GM19025 (cell line): ENCODE results near the gene C16orf92.
A peak's percentile ranks its signal among the peaks of the same experiment; 100 is the strongest.

ENCODE experiments used
- ATAC-seq: cut with Tn5 transposase; IDR thresholded peaks from one replicate; pipeline ENCODE4 v1.9.1; 2021; ENCODE audit warnings: mild to moderate bottlenecking, low read depth, moderate library complexity; ENCODE audit not compliant: unreplicated experiment

C16orf92 gene

DNA sequence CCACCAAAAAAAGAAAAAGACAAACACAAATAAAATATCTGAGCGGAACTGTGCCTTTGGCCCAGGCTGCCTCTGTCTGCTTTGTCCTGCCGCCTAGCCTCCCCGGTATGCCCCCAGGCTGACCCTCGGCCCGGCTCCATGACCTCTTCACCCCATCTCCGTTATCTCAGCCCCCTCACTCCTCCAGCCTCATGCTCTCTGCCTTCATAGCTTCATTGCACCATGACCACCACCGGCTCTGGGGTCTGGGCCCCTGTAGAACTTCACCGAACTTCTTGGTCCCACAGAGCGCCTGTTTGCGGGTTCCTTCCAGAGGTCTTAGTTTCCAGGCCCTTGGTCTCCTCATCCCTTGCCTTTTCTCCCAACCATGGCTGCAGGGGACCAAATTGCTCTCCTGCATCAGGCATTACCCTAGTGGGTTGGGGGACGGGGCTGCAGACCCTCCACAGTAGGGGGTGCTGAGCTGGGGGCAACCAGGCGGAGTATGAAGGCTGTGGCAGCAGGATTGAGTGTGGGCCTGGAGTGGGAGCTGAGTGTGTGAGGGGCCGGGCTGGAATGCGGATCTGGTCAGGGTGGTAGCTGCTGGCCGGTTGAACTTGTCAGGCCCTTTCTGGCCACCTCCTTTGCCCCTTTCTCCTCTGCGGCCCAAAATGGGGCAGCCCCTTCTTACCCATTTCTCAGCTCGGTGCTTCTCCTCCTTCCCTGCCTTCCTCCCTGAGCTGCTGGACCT lies 34.5 kb upstream of the C16orf92 start:
- no peak for ATAC-seq

- no peak for ATAC-seq
Measured at GRCh38 chr16:29989111-29989858, 33.7 kb upstream of the C16orf92 start.

GRCh38 chr16:29990034-29990433 lies 33.0 kb upstream of the C16orf92 start:
- ATAC-seq = no peak

- ATAC-seq = no peak
Measured at GRCh38 chr16:29990883-29991570, 32.0 kb upstream of the C16orf92 start.

DNA sequence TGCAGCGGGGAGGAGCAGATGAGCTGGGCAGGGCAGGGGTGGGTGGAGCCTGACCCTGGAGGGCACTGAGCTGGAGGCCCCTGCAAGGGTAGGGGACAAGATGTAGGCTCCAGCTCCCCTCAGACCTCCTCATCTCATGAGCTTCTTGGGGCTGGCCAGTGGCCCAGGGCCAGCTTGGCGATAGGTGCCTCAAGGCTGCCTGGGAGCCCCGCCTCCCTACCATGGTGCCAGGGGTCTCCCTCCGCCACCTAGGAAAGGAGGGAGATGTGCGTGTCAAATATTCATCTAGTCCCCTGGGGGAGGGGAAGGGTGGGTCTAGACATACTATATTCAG lies 31.5 kb upstream of the C16orf92 start:
- ATAC-seq = no peak

DNA sequence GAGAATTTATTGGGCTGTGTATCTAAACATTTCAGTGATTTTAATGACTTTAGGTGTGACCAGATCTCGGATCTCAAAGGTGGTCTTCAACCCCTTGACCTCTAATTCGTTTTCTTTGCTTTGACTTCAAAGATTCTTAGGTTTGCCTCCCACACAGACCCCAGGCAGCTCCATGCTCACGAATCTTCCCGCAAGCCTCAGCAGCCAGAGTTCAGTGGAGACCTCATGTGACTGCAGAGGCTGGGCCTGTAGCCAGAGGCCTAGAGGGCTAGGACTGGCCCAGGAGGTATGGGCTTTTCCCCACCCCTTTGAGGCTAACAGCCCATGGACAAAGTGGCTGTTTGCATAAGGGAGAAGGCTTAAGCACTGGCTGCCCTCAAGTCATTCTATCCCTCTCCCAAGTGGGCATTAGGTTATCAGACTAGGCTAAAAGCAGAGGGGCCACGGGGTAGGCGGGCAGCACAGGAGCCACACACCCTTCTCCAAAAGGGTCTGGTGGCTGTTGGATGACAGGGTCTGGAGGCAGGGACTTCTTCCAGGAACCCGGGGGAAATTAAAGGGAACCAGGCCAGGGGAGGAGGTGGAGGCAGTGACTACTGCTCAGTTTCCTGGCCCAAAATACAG lies 30.5 kb upstream of the C16orf92 start:
- ATAC-seq = no peak

DNA sequence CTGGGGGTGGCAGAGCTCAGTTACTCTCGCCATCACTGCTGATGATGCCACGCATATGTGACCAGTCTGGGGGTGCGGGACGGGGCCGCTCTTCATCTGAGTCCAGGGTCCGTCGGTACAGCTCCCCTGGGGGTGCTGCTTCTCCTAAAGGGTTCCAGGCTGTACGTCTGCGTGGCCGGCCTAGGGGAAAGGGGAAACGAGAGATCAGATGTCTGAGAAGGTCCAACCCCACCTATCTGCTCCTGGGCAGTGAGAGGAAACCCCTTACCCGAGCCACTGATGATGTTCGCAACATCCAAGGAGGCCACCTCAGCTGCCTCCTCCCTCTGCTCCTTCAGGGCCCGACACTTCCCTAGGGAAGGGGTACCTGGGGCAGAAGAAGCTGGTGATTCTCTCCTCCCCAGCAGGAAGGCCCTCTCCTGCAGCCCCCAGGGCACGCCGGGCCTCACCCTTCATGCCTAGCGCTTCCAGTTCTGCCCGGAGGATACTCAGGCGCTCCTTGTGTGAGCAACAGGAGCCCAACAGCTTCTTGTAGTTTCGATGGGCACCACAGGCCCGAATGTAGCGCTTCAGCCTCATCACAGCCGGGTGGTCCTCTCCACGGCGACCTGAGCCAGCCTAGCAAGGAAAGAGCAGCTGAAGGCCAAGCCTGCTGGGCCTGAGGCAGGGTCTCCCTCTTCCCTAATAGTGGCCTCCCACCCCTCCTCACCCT lies 29.7 kb upstream of the C16orf92 start:
- ATAC-seq = no peak

GRCh38 chr16:29993903-29994599 lies 28.9 kb upstream of the C16orf92 start:
- no peak for ATAC-seq

- no peak for ATAC-seq
Measured at GRCh38 chr16:29994600-29995323, 28.2 kb upstream of the C16orf92 start.

GRCh38 chr16:29995324-29995910 lies 27.6 kb upstream of the C16orf92 start, which contains the start of gene HIRIP3:
Gene HIRIP3 (minus strand): TSS chr16:29995617. CDS start chr16:29995605, 12 bp downstream.
- ATAC-seq = peak; percentile 51

- peak; percentile 91 for ATAC-seq
Measured at GRCh38 chr16:29995911-29996765, 26.9 kb upstream of the C16orf92 start, which contains the start of gene INO80E. Gene INO80E (plus strand): TSS chr16:29996241. CDS start chr16:29996311, 70 bp downstream.

GRCh38 chr16:29996766-29997250 lies 26.2 kb upstream of the C16orf92 start:
- no peak for ATAC-seq

DNA sequence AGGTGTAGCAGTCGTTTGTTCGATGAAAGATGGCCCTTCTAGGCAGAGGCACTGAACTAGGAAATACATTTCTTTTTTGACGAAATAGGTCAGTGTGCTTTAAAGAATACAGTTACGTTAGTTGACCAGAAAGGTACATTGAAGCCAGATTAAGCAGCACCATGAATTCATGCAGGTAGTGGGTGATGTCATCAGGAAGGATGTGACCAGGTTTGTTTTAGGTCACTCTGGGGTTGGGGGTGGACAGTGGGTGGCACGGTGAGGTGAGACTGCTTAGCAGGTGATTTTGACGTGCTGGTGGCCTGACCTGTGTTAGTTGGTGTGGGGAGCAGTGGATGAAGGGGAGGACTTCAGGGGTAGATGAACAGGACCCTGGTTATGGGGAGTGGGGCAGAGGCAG lies 23.4 kb upstream of the C16orf92 start:
- ATAC-seq = no peak

GRCh38 chr16:30000735-30001631 lies 22.0 kb upstream of the C16orf92 start:
- no peak for ATAC-seq

- no peak for ATAC-seq
Measured at GRCh38 chr16:30002614-30003346, 20.2 kb upstream of the C16orf92 start.
